22Rv1 (cell line): ENCODE results near the gene ARHGEF9.

Experiments used
- ZFX ChIP-seq: fragments of 450-650 bp; IDR thresholded peaks from 2 replicates; pipeline ENCODE4 v1.6.1; 2017; ENCODE audit warnings: antibody characterized with exemption, borderline replicate concordance
- TF ChIP-seq, protein P1 (sequence below): fragments of 450-650 bp; IDR thresholded peaks from 2 replicates; pipeline ENCODE4 v1.5.1; 2017; ENCODE audit warnings: mild to moderate bottlenecking

DNA sequence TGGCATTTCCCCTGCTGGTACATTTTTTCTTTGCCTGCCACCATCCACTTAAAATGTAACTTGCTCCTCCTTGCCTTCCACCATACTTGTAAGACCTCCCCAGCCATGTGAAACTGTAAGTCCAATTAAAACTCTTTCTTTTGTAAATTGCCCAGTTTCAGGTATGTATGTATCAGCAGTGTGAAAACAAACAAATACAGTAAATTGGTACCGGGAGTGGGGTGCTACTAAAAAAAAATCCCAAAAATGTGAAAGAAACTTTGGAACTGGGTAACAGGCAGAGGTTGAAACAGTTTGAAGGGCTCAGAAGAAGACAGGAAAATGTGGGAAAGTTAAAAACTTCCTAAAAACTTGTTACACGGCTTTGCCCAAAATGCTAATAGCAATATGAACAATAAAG, 16.3 kb downstream of the ARHGEF9 start:
- TF ChIP-seq, protein P1, sequence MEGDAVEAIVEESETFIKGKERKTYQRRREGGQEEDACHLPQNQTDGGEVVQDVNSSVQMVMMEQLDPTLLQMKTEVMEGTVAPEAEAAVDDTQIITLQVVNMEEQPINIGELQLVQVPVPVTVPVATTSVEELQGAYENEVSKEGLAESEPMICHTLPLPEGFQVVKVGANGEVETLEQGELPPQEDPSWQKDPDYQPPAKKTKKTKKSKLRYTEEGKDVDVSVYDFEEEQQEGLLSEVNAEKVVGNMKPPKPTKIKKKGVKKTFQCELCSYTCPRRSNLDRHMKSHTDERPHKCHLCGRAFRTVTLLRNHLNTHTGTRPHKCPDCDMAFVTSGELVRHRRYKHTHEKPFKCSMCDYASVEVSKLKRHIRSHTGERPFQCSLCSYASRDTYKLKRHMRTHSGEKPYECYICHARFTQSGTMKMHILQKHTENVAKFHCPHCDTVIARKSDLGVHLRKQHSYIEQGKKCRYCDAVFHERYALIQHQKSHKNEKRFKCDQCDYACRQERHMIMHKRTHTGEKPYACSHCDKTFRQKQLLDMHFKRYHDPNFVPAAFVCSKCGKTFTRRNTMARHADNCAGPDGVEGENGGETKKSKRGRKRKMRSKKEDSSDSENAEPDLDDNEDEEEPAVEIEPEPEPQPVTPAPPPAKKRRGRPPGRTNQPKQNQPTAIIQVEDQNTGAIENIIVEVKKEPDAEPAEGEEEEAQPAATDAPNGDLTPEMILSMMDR, result no peak
- no peak for TF ChIP-seq ZFX
